Lower lobe of right lung (tissue), 2 donors: ENCODE measurements around the gene STAT5A. TPM values are rescaled to one million over a fixed set of nuclear protein-coding genes. Genes with fewer than 3 reads are reported as not detected.

Experiments used
- ATAC-seq, 2 donors: fragments of 200-7000 bp; cut with Tn5 transposase; one replicate each; pipeline ENCODE4 v1.9.1; 2020 to 2022; ENCODE audit warnings: mild to moderate bottlenecking in 2 of 2, moderate library complexity in 2 of 2
- DNase-seq: peaks from one replicate; pipeline ENCODE4 v3.0.0-alpha.2; 2020
- H3K27ac ChIP-seq: fragments of 200-600 bp; one replicate; pipeline ENCODE4 v1.8.0; 2022
- H3K27me3 ChIP-seq: fragments of 200-600 bp; one replicate; pipeline ENCODE4 v1.8.0; 2022; ENCODE audit warnings: low read depth
- H3K36me3 ChIP-seq: fragments of 200-600 bp; one replicate; pipeline ENCODE4 v1.8.0; 2022; ENCODE audit warnings: mild to moderate bottlenecking
- H3K4me1 ChIP-seq: fragments of 200-600 bp; one replicate; pipeline ENCODE4 v1.8.0; 2022
- H3K4me3 ChIP-seq: fragments of 200-600 bp; one replicate; pipeline ENCODE4 v1.8.0; 2022; ENCODE audit warnings: mild to moderate bottlenecking
- H3K9me3 ChIP-seq: fragments of 200-600 bp; one replicate; pipeline ENCODE4 v1.8.0; 2022
- CTCF ChIP-seq: fragments of 200-600 bp; IDR thresholded peaks from one replicate; pipeline ENCODE4 v1.8.0; 2022; ENCODE audit warnings: antibody characterized with exemption, mild to moderate bottlenecking
- intact Hi-C: fragments of 100-400 bp; cut with DNase I; formaldehyde crosslinking; loops from one replicate; pipeline ENCODE4 v1.11.0; 2022
- total RNA-seq: library from RNA; stranded (reverse); fragmentation: NEBNext Ultra II Directional; extraction: Animal tissue kit (Norgen Biotek cat#: 25700); gene quantifications from one replicate; pipeline ENCODE4 v1.2.1, GENCODE V29; 2021
- donor health status: DM: no; HTN: yes; CAD: no; lungs with severe emphysema.

STAT5A gene
- total RNA-seq, 1 donor from 2014 or later: 53.3 TPM

- Histone ChIP-seq H3K36me3 (peaks cover 95% of the 10 kb centered on the region), H3K27me3 (no peaks in the 10 kb centered on the region), H3K4me1 (peaks cover 7% of the 10 kb centered on the region), H3K9me3 (no peaks in the 10 kb centered on the region), H3K27ac (no peak overlapping the region), H3K4me3 (no peak overlapping the region)
- no peak for DNase-seq
- no peak for ATAC-seq
- intact Hi-C loops: no loop called here
- TF ChIP-seq CTCF: no peak
Observed at GRCh38 chr17:42334677-42335076, 46.4 kb downstream of the STAT5A start.

GRCh38 chr17:42337442-42337841 lies 49.1 kb downstream of the STAT5A start:
- Histone ChIP-seq H3K27me3 (no peaks in the 10 kb centered on the region), H3K4me1 (peaks cover 5% of the 10 kb centered on the region), H3K9me3 (no peaks in the 10 kb centered on the region), H3K27ac (no peak overlapping the region), H3K36me3 (peaks cover 95% of the 10 kb centered on the region), H3K4me3 (no peak overlapping the region)
- intact Hi-C loops: no loop called here
- DNase-seq (peak; percentile 48), ATAC-seq (peak; percentile 30 to 83)
- TF ChIP-seq CTCF: no peak

- DNase-seq: no peak
- H3K27me3 ChIP-seq: no peaks in the 10 kb centered on the region
- peaks cover 5% of the 10 kb centered on the region for H3K4me1 ChIP-seq
- intact Hi-C loops: no loop called here
- ATAC-seq: no peak
- peaks cover 95% of the 10 kb centered on the region for H3K36me3 ChIP-seq
- H3K27ac ChIP-seq: no peak overlapping the region
- TF ChIP-seq CTCF: no peak
- H3K9me3 ChIP-seq: no peaks in the 10 kb centered on the region
- no peak overlapping the region for H3K4me3 ChIP-seq
Observed at GRCh38 chr17:42338427-42338985, 50.2 kb downstream of the STAT5A start.

- intact Hi-C loops: no loop called here
- no peaks in the 10 kb centered on the region for H3K27me3 ChIP-seq
- ATAC-seq (no peak), DNase-seq (no peak)
- H3K9me3 ChIP-seq: no peaks in the 10 kb centered on the region
- TF ChIP-seq CTCF: no peak
- no peak overlapping the region for H3K4me3 ChIP-seq
- peaks cover 5% of the 10 kb centered on the region for H3K4me1 ChIP-seq
- H3K36me3 ChIP-seq: peaks cover 95% of the 10 kb centered on the region
- H3K27ac ChIP-seq: no peak overlapping the region
Observed at GRCh38 chr17:42339221-42339620, 50.9 kb downstream of the STAT5A start.

DNA sequence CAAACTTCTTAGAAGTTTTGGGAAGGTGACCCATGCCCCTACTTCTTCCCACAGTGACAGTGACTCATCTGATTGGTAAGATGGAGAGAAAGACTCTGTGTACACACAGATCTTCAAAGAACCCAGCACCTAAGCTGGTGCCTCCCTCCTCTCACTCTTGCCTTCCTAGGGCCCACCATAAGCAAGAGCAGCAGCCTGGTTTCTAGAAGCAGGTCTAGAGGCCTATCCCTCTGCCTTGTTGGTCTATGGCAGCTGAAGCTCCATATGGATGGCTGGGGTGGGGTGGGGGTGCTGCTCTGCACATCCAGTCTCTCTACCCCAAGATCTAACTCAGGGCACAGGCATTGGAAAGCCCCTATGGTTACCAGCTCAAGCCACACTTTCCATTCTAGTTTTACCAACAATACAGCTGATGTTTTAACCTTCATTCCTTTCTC lies 52.4 kb downstream of the STAT5A start:
- no peak for TF ChIP-seq CTCF
- Histone ChIP-seq H3K27ac (peak overlapping the region; percentile 11), H3K36me3 (peaks cover 95% of the 10 kb centered on the region), H3K9me3 (no peaks in the 10 kb centered on the region), H3K4me1 (peaks cover 8% of the 10 kb centered on the region), H3K4me3 (no peak overlapping the region), H3K27me3 (no peaks in the 10 kb centered on the region)
- intact Hi-C loops: no loop called here
- DNase-seq (no peak), ATAC-seq (peak in 1 of 2 donors; percentile 23)
